A549 treated with ZK216348 at 1 μM for 4 hours (cell line): ENCODE data around the gene CPXCR1. TPM values are rescaled to one million over a fixed set of nuclear protein-coding genes. Genes with fewer than 3 reads are reported as not detected.

ENCODE experiments used
- total RNA-seq: library from RNA; stranded (reverse); fragments of 200-300 nt; extraction: Qiagen RNA extraction; gene quantifications from 5 replicates; pipeline ENCODE4 v1.2.3, GENCODE V29; 2022; ENCODE audit warnings: low read depth

Gene CPXCR1
- total RNA-seq: not detected in 5 replicates

DNA sequence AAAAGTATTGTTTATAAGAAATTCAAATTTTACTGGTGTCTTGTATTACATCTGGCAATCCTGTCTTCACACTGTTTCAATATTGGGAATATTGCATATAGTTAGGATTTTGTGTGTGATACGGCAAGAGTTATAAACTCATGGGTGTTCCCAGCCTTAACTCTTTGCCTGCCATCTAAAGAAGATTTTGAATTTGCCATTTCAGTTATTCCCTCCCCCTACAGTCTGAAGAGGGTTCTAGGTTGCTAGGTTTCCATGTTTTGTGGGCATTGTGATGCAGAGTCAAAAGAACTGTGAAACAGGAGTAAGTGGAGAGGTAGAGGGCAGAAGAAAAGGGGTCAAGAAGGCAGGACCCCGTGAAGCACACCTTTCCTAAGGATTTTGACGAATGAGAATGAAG, at the start of gene CPXCR1:
Gene CPXCR1 (plus strand): TSS at position 301 of the 400 bp plus-strand sequence. CDS start 6,190 bp downstream, outside the sequence.

